ENCODE data around the gene CYP20A1. TPM values are rescaled to one million over a fixed set of nuclear protein-coding genes. Genes with fewer than 3 reads are reported as not detected.
"Not testable (repeated sequence)": the region's sequence is repeated elsewhere in the genome, so short reads cannot be mapped to it uniquely, and the experiment has no call there.

CYP20A1 gene
- polyA plus RNA-seq, 10 donors, result 11.9 to 18.0 (median 14.3) TPM

- no peak for DNase-seq
Observed at GRCh38 chr2:203279288-203279687, 40.5 kb downstream of the CYP20A1 start.

GRCh38 chr2:203280428-203281064 lies 41.7 kb downstream of the CYP20A1 start:
- peak in 1 of 3 donors; percentile 22 for DNase-seq

GRCh38 chr2:203282101-203282500 lies 43.3 kb downstream of the CYP20A1 start:
- DNase-seq, result no peak

GRCh38 chr2:203286532-203286931 lies 47.7 kb downstream of the CYP20A1 start:
- DNase-seq, result no peak

GRCh38 chr2:203301667-203302066 lies 62.8 kb downstream of the CYP20A1 start:
- no peak for DNase-seq

- DNase-seq, result not testable (repeated sequence)
Observed at GRCh38 chr2:203302586-203302985, 63.8 kb downstream of the CYP20A1 start.

- no peak for DNase-seq
Observed at GRCh38 chr2:203310688-203311436, 72.0 kb downstream of the CYP20A1 start.

GRCh38 chr2:203326356-203326755 lies 87.5 kb downstream of the CYP20A1 start:
- no peak for DNase-seq

GRCh38 chr2:203327582-203327900 lies 88.7 kb downstream of the CYP20A1 start:
- no peak for DNase-seq

GRCh38 chr2:203327901-203328759 lies 89.3 kb downstream of the CYP20A1 start, which contains the start of gene ABI2:
TSS of gene ABI2 (plus strand) at chr2:203328394. CDS start at chr2:203328515, 121 bp downstream.
- DNase-seq, result peak; percentile 90 to 96 (median 94)

- DNase-seq, result peak; percentile 26 to 85 (median 50)
Observed at GRCh38 chr2:203328760-203329540, 90.1 kb downstream of the CYP20A1 start.

- DNase-seq, result no peak
Observed at GRCh38 chr2:203330434-203330833, 91.6 kb downstream of the CYP20A1 start.

GRCh38 chr2:203338322-203338721 lies 99.5 kb downstream of the CYP20A1 start:
- DNase-seq, result no peak

GRCh38 chr2:203340791-203341487 lies 102.1 kb downstream of the CYP20A1 start:
- no peak for DNase-seq

GRCh38 chr2:203341741-203342310 lies 103.0 kb downstream of the CYP20A1 start:
- DNase-seq, result no peak

GRCh38 chr2:203342374-203342773 lies 103.6 kb downstream of the CYP20A1 start:
- not testable (repeated sequence) for DNase-seq

- DNase-seq, result no peak
Observed at GRCh38 chr2:203344667-203345066, 105.8 kb downstream of the CYP20A1 start.

- DNase-seq, result no peak
Observed at GRCh38 chr2:203346612-203347011, 107.8 kb downstream of the CYP20A1 start.

GRCh38 chr2:203347375-203347774 lies 108.6 kb downstream of the CYP20A1 start:
- DNase-seq, result no peak

GRCh38 chr2:203352604-203353255 lies 113.9 kb downstream of the CYP20A1 start:
- DNase-seq, result no peak
